NCI-H524 treated with DMSO at 0.1 percent for 48 hours (cell line): ENCODE data around the gene PJA1.

ENCODE experiments used
- DNase-seq: peaks from one replicate; lab custom pipeline; 2025; lab: John Stamatoyannopoulos, UW

Gene PJA1

DNA sequence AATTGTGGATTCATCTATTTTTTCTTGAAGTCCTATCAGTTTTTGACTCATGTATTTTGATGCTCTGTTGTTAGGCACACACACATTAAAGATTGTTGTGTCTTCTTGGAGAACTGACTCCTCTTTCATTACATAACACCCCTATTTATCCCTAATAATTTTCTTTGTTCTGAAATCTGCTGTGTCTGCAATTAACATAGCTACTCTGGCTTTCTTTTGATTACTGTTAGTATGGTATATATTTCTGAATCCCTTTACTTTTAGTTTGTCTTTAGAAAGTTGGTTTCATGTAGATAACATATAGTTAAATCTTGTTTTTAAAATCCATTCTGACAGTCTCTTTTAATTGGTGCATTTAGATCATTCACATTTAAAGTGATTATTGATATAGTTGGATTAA, 5.1 kb upstream of the PJA1 start:
- DNase-seq: no peak

DNA sequence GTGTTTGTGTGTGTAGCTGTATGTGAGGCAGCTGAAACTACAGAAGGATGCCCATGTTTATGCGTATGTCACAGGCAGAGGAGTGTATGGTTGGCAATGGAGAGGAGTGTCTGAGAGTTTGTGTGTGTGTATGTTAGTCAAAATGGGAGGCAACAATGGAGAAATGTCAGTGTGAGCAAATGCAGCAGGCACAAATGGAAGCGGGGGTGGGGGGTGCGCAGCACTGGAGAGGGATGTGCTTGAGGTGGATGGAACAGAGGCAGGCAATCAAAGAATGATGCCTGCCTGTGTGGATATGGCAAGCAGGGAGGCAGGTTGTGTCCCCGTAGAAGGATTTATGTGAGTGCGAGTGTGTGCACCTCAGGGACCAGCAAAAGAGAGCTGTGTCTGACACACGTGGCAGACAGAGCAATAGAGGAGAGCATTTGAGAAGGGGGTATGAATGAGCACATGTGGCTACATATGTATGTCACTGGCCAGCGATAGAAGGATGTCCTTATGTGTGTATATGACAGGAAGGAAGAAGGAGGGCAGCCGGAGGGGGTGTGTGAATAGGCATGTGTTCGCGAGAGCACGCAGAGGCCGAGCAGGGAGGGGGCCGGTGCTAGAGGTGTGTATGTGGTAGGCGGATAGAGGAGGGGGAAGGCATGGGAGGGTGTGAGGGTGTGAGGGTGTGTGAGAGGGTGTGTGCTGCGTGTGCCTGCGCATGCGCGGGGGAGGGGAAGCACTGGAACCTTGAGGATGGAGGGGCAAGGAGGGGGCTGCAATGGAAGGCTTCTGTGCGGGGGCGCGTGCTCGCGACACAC, 1.1 kb downstream of the PJA1 start:
- no peak for DNase-seq

DNA sequence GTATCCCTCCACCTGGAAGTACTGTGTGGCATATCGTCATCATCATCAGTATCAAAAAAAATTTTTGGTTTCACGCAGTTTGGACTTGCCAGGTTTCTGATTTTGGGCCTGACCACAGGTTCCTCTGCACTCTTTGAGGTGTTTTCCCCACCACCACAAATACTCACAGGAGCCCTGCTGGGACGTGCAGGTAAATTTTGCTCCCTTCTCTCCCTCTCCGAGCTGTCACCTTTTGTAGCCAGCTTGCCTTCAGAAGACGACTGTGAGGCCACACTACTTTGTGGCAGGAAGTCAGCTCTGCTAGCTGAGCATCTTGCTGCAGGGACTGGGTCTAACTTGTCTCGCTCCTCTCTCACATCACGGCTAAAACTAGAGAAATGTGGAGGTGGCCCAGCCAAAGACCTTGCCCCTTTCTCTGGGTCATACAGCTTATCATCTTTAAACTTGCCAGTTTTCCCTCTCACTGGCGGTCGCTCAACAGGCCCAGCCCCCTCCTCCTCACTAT, 2.8 kb downstream of the PJA1 start:
- DNase-seq: no peak

DNA sequence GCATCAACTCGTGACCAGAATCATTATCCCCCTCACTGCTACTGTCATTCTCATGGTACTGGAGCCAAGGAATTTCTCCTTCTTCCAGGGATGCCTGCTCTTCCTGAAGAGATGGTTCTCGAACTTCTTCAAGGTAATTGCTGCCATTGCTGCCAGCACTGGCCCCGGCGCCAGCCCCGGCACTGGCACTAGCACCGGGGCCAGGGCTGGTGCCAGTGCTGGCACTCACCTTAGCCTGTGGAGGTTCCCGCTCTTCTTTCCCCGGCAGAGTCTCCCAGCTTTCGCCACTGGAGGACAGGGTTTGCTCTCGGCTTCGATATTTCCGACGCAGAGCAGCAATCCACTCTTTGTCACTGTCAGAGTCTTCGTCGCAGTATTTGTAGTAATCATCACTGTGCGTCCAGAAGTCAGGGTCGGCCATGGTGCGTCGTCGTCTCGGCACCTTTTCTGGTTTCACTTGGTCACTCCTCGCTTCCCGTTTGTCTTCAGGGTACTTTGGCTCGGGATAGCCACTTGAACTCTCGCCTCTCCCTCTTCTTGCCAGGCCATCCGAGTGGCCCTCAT, 3.4 kb downstream of the PJA1 start:
- no peak for DNase-seq

DNA sequence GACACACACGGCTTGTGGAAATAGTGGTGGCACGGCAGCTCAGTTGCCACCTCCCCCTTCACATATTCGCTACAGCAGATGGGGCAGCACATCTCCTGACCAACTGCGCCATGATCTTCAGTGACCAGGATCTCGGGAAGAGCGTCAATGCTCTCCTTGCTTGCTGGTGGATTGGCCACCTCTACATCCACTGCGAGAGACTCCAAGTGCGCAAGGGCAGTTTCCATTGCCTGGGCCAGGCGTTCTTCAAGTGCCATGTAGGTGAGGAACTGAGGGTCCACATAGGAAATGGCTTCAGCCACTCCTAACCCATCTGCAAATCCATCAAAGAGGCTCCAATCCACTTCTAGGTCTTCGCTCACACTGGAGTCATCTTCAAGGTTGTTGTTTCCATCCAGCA, 3.9 kb downstream of the PJA1 start:
- no peak for DNase-seq

DNA sequence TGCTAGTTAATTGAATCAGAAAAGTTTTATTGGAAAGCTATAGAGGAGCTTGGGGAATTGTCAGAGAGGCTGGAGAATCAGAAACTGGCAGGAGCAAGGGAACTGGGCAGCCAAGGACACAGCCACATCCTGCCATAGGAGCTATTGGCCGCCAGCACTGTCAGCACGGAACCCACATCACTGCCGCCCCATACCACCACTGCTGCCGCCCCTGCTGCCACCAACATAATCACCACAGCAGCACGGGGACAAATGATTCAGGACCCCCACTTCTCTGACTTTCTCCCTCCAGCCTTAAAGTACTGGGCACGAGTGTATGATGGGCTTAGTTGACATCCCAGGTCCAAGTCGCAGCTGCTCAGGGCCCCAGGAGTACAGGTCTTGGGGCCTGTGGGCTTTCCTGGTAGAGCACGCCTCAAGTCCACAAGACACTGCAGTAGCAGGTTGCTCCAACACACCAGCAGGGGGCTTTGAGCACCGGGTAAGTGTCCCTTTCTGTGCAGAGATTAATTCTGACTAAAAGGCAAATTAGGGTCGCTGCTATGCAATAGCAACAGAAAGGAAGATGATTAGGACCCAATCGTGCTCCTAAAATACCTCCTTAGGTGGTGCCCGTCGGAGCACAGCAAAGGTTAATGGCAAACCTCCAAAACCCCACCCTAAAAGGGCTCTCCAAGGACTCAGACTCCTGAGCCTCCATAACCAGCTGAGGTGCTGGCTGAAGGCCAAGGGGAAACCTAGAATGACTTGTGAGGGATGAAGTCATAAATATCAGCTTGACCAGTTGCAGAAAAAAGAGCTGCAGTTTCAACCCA, 6.9 kb downstream of the PJA1 start:
- peak; percentile 26 for DNase-seq

DNA sequence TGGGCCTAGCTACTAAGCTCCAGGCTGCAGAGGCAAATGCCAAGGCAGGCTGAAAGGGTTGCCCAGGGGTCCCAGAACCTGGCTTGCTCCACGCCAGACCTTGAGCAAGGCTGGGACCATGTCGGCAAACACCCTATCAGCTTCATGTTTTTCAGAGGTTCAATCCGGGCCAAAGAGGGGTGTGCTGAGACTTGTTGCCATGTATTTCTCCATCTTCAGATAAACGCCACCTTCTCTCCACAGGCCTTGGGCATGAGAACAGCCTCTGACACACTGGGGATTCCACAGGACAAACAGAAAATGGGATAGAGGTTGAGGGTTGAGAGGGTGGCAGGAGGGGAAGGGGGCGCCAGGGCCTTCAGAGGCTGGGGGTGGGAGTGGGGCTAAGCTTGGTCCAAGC, 8.6 kb downstream of the PJA1 start:
- DNase-seq: no peak

DNA sequence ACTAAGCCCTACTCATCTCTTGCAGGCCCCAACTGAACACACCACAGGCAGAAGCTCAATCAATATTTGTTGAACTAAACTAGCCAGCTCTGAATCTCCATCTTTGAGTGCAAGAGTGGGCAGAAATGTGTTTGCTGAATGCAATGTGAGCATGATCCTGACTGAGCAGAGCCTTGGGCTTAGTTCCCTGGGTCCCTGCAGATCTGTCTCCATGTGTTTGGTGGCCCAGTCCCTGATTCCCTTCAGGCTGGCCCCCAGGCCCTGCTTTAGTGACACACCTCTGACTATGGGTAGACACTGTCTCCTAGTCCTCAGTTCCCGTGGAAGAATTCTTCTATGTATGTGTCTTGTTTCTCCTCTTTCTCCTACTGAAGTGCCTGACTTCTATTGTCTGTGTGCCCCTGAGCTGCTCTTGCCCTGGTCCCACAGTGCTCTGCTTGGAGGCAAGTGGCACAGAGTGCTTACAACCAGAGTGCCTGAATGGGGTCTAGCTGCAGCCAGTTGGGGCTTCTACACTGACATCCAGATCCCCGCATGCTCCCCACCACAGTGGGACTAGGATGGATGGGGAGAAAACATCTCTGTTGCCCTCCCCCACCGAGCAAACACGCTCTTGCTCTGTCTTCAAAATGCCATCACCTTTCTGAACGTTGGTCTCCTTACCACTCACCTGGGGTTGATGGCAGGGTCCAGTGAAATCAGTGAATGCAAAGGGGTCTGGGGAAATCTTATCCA, 9.3 kb downstream of the PJA1 start:
- DNase-seq: no peak

DNA sequence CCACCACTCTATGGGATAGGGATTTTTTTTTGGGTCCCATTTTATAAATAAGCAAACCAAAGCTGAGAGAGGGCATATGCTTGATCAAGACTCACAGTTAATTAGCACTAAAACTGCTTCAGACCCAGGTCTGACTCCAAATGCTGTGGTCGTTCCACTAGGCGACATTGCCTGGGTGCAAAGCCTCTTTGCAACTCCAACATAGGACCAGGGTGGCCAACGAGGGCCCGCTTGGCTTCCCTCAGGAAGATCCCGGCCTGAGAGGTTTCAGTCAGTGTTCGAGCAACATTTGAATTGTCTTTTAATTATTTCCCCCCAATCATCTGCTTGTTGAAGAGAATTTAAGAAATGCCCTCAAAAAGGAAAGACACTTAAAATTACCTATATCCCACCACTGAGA, 11.2 kb downstream of the PJA1 start:
- no peak for DNase-seq

DNA sequence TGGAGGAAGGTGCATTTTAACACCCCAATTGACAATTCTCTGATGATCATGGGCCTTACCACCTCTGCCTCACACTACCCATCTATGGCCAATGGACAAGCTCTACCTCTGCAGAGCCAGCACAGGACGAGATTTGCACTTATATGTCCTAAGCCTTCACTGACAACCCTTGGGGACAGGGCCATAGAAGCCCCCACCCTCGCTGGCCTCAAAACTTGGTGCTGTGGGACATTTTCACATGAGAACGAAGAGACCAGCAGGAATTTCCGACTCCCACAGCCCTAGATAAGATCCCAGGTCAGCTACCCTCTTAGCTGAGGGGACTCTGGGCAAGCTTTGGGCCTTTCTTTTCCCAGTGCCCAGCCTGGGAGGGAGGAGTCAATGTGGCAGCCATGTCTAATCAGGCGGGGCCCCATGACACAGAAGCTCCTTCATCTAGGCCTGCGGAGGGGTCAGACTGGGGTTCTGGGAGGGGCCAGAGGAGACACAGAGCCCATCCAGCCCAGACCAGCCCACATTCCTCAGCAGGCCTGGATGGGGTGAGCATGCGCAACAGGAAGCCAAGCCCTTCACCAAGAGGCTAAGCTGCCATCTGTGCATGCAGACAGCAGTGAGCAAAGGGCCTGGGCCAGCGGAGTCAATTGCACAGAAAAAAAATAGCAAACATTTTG, 12.1 kb downstream of the PJA1 start:
- DNase-seq: peak; percentile 6

DNA sequence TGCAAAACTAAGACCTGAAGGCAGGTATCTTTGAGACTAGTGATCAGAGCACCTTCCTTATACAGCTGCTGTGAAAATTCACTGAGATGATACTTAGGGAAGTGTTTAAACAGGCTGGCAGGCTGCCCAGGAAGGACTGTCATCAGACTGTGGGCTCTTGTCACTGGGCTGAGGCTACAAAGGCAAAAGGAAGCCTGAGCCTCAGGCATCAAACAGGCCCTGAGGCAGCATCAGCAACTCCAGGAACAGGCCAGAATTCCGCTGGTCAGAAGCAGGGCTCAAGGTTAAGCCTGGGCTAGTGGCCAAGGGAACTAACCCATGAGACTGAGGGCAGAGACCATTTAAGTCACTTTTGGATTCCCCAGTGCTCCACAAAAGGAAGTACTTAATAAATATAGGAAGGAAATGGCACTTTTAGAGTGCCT, 12.8 kb downstream of the PJA1 start:
- DNase-seq: no peak

DNA sequence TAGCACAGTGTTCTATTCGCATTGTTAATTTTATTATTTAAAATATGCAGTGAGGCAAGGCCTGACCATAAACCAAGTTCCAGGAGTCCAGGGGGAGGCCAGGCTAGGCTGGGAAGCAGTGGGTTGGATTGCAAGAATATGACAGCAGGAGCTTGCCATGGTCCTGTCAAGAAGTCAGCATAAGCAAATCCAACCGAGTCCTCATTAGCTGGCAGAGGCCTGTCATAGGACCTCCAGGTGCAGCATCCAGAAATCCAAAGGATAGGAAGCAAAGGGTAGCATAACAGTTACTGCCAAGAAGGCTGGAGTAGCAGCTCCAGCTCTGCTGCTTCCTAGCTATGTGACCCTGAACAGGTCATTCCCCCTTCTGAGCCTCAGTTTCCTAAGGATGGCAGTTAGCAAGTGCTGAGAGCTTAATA, 13.4 kb downstream of the PJA1 start:
- DNase-seq: no peak

DNA sequence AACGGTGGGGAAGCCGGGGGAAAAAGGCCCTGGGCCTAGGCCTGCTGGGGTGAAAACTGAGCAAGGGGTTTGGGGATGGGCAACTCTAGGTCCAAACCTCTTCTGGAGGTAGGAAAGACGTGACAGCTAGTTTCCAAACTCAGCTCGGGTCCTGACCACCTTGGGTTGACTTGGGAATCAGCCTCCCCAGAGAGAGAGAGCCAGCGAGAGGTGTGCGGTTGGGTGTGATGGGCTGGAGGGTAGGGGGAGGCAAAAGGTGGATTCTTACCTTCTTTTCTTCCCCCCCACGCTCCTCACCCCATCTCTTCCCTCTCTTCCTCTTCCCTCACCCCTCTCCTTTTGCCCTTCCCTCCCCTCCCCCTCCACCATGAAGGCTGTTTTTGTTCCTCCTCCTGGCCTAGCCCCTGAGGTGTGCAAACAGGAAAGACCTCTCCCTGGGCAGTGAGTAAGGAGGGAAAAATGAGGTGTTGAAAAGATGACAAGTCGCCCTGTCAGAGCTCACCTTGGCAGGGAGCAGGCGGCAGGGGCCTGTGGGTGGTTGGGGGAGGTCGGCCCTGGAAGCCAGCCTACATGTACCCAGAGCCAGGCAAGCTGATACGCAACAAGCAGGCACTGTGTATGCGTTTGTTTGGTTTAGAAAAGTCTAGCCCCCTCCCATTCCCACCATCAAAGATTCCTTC, 14.8 kb downstream of the PJA1 start:
- DNase-seq: no peak

DNA sequence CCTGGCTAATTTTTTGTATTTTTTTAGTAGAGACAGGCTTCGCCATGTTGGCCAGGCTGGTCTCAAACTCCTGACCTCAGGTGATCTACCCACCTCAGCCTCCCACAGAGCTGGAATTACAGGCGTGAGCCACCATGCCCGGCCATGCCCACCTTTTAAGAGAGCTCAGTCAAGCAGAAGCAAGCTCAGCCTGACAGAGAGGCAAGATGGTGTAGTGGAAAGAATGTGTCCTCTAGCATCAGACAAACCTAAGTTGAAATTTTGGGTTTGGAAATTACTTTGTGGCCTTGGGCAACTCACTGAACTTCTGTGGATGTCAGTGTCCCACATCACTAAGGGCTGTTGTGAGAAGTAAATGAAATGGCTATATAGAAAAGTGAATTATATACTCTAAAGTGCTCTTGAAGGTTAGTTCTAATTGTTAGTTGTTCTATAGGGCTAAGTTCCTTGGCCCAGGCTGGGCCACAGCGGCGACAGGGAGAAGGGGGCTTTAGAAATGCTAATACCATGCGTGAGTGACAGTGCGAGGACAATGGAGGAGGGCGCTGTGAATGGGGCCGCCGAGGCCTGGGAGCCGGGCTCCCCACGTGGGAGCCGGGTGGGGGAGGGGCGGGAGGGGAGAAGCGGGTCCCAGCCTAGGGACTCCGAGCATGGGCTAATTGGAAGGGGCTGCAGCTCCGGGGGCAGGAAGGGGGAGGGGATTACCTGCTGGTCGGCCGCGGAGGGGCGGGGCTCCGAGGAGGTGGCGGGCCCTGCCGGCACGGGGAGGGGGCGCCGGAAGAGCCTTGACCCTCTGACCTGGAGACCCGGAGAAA, 15.6 kb downstream of the PJA1 start:
- DNase-seq: no peak

DNA sequence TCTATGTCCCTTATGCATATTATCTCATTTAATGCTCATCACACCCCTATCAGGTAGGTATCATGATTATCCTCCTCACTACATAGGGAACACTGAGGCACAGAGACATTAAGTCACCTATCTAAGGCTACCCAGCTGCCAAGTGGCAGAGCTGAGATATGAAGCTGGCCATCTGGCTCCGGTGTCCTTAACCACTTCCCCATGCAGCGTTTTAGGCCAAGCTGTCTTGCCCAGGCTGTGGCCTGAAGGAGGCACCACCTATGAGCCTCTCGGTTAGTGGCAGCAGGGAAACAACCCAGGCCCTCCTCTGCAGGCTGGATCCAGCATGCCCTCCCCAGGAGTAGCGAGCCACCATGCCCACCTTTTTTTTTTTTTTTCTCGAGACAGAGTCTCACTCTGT, 16.3 kb downstream of the PJA1 start:
- no peak for DNase-seq

DNA sequence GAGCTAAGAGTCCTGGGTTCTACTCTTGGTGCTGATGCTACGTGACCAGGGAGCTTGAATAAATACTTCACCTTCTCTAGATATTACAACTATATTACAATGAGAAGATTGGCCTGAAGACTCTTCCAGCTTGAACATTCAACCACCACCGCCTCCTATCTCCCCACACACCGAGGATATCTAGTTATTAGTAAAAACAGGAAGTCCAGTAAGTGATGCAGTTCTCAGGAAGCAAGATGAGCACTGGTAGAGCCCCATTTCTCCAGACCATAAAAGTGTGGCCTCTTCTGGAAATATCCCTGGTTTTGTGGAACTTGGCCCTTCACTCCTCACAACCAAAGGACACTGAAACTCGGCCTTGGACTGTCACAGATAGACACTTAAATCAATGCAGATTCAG, 18.5 kb downstream of the PJA1 start:
- DNase-seq: no peak

DNA sequence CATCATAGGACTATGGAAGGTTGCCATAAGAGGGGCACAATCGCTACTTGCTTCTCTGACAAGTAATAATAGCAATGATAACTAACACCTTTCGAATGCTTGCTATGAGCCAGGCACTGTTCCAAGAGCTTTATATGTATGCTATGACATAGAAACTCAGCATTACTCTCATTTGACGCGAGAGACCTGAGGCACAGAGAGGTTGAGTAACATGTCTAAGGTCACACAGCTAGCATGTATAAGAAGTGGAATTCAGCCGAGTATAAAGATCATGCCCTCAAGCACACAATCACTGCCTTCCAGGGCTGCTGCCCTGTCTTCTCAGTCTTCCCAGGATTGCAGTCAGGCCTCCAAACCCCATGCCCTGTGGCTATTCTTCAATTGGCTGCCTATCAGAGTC, 19.5 kb downstream of the PJA1 start:
- no peak for DNase-seq

DNA sequence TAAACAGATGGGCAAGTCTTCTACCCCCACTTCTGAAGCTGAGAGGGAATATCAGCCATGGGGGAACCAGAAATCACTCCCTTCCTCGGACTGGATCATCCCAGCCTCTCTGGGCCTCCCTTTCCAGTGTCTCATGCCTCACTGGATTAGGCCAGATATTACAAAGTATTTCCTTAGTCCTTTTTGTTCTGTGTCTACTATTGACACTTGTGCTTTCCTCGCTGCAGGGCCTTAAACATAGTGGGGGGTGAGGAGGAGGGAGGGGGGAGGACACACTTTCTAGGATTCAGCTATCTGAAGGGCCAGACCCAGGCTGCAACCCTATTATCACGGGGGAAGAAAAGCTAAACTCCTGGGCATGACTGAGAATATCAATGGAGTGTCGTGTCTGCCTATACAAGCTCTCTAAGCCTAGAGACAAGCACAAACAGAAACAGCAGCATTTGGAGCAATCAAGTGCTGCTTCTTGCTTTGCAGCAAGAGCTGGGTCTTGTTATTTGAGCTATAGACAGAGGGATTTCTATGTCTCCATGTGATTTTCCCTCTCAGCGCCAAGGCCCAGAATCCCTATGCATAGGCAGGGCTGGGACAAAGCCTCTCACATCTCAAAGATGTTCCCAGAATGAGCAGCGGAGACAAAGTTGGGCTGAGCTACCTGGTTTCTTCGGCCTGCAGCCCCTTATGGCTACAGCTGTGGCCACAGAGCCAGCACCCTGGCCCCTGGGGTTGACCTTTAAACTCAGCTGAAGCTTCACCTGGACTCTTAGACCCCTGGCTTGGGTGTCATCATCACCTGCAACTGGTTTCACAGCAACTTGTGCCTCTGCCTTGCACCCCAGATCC, 20.2 kb downstream of the PJA1 start:
- no peak for DNase-seq

DNA sequence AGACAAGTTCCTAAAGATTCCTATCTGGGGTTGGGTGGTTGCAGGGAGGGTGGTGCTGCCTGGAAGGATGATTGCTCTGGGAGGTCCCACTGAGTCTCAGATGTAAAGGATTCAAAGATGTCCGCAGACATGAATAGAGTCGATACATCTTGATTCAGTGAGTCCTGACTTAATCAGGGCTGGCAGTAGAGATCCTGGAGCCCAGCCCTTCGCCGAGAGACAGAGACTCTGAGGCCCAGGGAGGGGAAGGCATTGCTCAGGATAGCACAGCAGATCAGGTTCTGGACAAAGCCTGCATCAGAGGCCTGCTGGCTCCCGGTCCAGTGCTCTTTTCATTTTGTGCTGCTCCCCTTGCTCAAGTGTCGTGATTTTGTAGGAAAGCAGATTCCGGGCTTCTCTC, 21.7 kb downstream of the PJA1 start:
- DNase-seq: no peak
